Posterior cingulate gyrus (tissue), 11 donors: ENCODE results near the gene CLCN7.
"Not testable (repeated sequence)": the region's sequence is repeated elsewhere in the genome, so short reads cannot be mapped to it uniquely, and the experiment has no call there.

Source experiments
- DNase-seq, 10 donors: peaks; one replicate each; pipeline versions ENCODE4 v3.0.0 to v3.0.0-alpha.2; 2020 to 2021; ENCODE audit warnings: mixed read lengths in 3 of 10
- intact Hi-C: fragments of 100-400 bp; cut with DNase I; formaldehyde crosslinking; loops from one replicate; pipeline ENCODE4 v1.15.1; 2023

CLCN7 gene

GRCh38 chr16:1491327-1491726, 16.5 kb upstream of the CLCN7 start:
- intact Hi-C loops, result loop anchor here (10.0 kb wide), 1 partner anchor 123 kb away; the partner anchor contains the start of genes CRAMP1 and IFT140
- no peak for DNase-seq

GRCh38 chr16:1489077-1489476, 14.2 kb upstream of the CLCN7 start:
- intact Hi-C loops, result no loop called here
- no peak for DNase-seq

GRCh38 chr16:1488619-1489018, 13.8 kb upstream of the CLCN7 start, which contains the start of gene PTX4:
Gene PTX4, minus strand, starts transcription at chr16:1488944. Its CDS starts 35 bp downstream, at chr16:1488909.
- DNase-seq, result no peak

GRCh38 chr16:1488054-1488601, 13.3 kb upstream of the CLCN7 start:
- DNase-seq, result no peak
- intact Hi-C loops, result no loop called here

More at GRCh38 chr16:1488619-1489018, 13.8 kb upstream of the CLCN7 start, which contains the start of gene PTX4:
- intact Hi-C loops, result no loop called here

- DNase-seq, result peak in 1 of 10 donors; percentile 76
- intact Hi-C loops, result no loop called here
Measured at GRCh38 chr16:1487395-1488053, 12.7 kb upstream of the CLCN7 start.

GRCh38 chr16:1486551-1487390, 11.9 kb upstream of the CLCN7 start:
- intact Hi-C loops, result no loop called here
- DNase-seq, result no peak

- intact Hi-C loops, result no loop called here
- peak in 1 of 10 donors; percentile 80 for DNase-seq
Measured at GRCh38 chr16:1485847-1486496, 11.1 kb upstream of the CLCN7 start.

- no peak for DNase-seq
- intact Hi-C loops, result no loop called here
Measured at GRCh38 chr16:1481906-1482835, 7.3 kb upstream of the CLCN7 start.

- intact Hi-C loops, DNase-seq: not testable (repeated sequence)
Measured at GRCh38 chr16:1478937-1479336, 4.1 kb upstream of the CLCN7 start.

- intact Hi-C loops, result no loop called here
- no peak for DNase-seq
Measured at GRCh38 chr16:1477033-1477432, 2.2 kb upstream of the CLCN7 start.

GRCh38 chr16:1475552-1476114, 805 bp upstream of the CLCN7 start:
- intact Hi-C loops, result no loop called here
- no peak for DNase-seq

- intact Hi-C loops, result no loop called here
- no peak for DNase-seq
Measured at GRCh38 chr16:1474082-1474795, 589 bp downstream of the CLCN7 start.

GRCh38 chr16:1472974-1473373, 1.9 kb downstream of the CLCN7 start:
- DNase-seq, result no peak
- intact Hi-C loops, result no loop called here

GRCh38 chr16:1471569-1472194, 3.1 kb downstream of the CLCN7 start:
- intact Hi-C loops, result no loop called here
- DNase-seq, result no peak

- intact Hi-C loops, result no loop called here
- DNase-seq, result no peak
Measured at GRCh38 chr16:1470481-1471251, 4.2 kb downstream of the CLCN7 start.

- peak in 1 of 10 donors; percentile 76 for DNase-seq
- intact Hi-C loops, result no loop called here
Measured at GRCh38 chr16:1469693-1470201, 5.1 kb downstream of the CLCN7 start.

GRCh38 chr16:1469141-1469540, 5.7 kb downstream of the CLCN7 start:
- DNase-seq, intact Hi-C loops: not testable (repeated sequence)
